ENCODE measurements around the gene UBA3. TPM values are rescaled to one million over a fixed set of nuclear protein-coding genes. Genes with fewer than 3 reads are reported as not detected.

The UBA3 gene
- total RNA-seq, 1 donor from 2014 or later, result 113 TPM

DNA sequence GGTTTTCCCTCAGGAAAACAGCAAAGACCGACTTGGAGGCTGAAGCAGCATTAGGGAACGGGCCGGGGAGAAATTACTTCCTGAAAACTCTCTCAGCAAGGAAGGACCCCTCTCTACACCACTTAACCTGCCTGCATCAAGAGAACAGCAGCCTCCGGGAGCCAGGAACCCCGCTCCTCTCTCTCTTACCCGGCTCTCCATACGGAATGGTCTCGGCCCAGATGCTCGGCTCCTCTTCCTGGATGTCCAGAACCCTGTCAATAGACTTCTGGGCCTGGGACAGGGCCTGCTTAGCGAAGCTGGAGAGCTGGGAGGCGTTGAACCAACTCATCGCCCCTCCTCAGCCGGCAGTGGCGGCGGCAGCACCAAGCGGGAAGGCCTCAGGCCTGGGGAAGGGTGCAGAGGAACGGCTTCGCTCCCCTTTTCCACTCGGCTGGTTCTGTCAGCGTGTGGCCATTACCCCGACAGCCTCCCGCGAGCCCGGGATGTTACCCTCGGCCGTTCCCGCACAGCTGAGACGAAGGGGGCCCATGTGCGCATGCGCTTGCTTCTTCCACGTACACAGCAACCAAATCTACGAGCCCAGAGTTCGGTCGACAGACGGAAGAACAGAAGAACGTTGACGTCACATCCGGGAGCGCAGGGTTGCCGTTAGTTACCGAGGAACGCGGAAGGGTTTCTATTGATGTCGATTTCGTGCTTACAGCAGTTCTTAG, 28.3 kb downstream of the UBA3 start, which contains the start of gene TMF1:
Gene TMF1 (minus strand): TSS at position 578 of the 716 bp plus-strand sequence. CDS start 247 bp downstream, at position 331.
- Mint-ChIP-seq H3K27ac (peak within 1 kb of the TSS; percentile 96), H3K9me3 (no peaks in the 10 kb centered on the region), H3K27me3 (ENCODE audit: insufficient read depth) (peaks cover 1% of the 10 kb centered on the region), H3K4me1 (ENCODE audit: low read depth) (peaks cover 56% of the 10 kb centered on the region), H3K4me3 (peak within 1 kb of the TSS; percentile 97), H3K36me3 (ENCODE audit: low read depth) (peaks cover 27% of the 10 kb centered on the region)
- intact Hi-C loops (cut with micrococcal nuclease), result loop anchor here (1.0 to 2.0 kb wide), 5 partner anchors 19 to 275 kb away; partner anchors contain the start of gene EOGT
- DNase-seq (ENCODE audit: low spot score), result peak; percentile 96

DNA sequence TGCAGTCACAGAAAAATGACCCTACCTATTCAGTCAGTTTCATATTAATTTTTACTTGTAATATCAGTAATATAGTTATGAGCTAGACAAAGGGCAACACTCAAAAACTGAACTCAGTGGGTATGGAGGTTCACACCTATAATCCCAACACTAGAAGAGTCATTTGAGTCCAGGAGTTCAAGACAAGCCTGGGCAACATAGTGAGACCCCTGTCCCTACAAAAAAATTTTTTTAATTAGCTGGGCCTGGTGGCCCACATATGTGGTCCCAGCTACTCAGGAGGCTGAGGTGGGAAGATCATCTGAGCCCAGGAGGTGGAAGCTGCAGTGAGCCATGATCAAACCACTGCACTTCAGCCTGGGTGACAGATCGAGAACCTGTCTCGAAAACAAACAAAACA, 31.2 kb downstream of the UBA3 start:
- peaks cover 29% of the 10 kb centered on the region for H3K36me3 Mint-ChIP-seq (ENCODE audit: low read depth)
- peak overlapping the region; percentile 49 for H3K4me3 Mint-ChIP-seq

DNA sequence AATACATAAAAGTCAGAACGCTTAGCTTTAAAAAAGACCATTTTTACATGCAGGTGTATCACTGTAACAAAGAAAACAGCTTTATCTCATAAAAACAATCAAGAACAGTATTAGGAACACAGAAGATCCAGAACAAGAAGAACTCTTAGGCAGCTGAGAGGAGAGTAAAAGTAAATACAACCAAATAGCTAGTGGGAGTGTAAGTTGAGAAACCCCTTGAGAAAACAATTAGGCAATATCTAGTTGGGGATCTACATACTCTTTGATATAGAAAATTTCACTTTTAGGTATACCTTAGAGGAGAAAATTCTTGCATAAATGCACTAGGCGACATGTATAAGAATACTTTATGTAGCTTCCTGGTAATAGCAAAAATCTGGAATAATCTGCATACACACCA, 35.6 kb downstream of the UBA3 start:
- no peak for DNase-seq (ENCODE audit: low spot score)
- H3K9me3 Mint-ChIP-seq, result no peaks in the 10 kb centered on the region
- intact Hi-C loops (cut with micrococcal nuclease), result no loop called here
- H3K4me3 Mint-ChIP-seq, result no peak overlapping the region
- no peak overlapping the region for H3K27ac Mint-ChIP-seq
- peaks cover 35% of the 10 kb centered on the region for H3K36me3 Mint-ChIP-seq (ENCODE audit: low read depth)
- H3K27me3 Mint-ChIP-seq (ENCODE audit: insufficient read depth), result no peaks in the 10 kb centered on the region
- peaks cover 38% of the 10 kb centered on the region for H3K4me1 Mint-ChIP-seq (ENCODE audit: low read depth)

More for the DNA sequence above, 31.2 kb downstream of the UBA3 start:
- no peak overlapping the region for H3K27ac Mint-ChIP-seq
- H3K9me3 Mint-ChIP-seq, result no peaks in the 10 kb centered on the region
- H3K4me1 Mint-ChIP-seq (ENCODE audit: low read depth), result peaks cover 65% of the 10 kb centered on the region
- H3K27me3 Mint-ChIP-seq (ENCODE audit: insufficient read depth), result peaks cover 1% of the 10 kb centered on the region
- no peak for DNase-seq (ENCODE audit: low spot score)
- intact Hi-C loops (cut with micrococcal nuclease), result no loop called here

DNA sequence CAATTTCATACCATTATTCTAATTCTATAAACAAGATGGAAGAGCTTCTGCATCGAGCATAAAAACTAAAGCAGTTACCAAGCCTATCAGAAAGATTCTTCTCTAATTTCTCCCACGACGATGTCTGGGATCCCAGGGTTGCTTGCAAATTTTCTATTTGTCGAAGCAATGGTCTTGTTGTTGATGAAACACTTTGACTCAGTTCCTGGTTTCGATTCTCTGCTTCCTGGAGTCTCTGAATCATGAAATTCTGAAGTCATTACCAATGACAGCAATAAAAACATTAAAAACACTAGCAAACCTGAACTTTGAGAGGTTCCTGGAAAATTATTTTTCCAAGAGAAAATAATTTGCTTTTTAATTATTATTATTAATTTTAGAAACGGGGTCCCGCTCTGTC, 46.7 kb downstream of the UBA3 start:
- Mint-ChIP-seq H3K4me1 (ENCODE audit: low read depth) (peaks cover 18% of the 10 kb centered on the region), H3K4me3 (no peak overlapping the region), H3K9me3 (no peaks in the 10 kb centered on the region), H3K27me3 (ENCODE audit: insufficient read depth) (no peaks in the 10 kb centered on the region), H3K36me3 (ENCODE audit: low read depth) (peaks cover 44% of the 10 kb centered on the region), H3K27ac (peak overlapping the region; percentile 34)
- intact Hi-C loops (cut with micrococcal nuclease), result loop anchor here (1.0 to 2.0 kb wide), 2 partner anchors 19 kb away; partner anchors contain the start of gene TMF1
- no peak for DNase-seq (ENCODE audit: low spot score)

DNA sequence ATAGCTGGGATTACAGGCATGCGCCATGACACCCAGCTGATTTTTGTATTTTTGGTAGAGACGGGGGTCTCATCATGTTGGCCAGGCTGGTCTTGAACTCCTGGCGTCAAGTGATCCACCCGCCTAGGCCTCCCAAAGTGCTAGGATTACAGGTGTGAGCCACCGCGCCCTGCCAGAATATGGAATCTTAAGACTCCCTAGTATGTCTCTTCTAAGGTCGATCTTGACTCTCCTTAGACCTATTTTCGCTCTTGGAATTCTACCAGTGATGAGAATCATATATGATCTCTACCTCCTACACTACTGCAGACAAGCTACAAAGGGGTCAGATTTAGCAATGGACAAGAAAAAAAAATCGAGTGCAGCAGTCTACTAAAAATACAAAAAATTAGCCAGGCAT, 47.4 kb downstream of the UBA3 start:
- H3K27ac Mint-ChIP-seq, result peak overlapping the region; percentile 69
- H3K4me3 Mint-ChIP-seq, result no peak overlapping the region
- peaks cover 47% of the 10 kb centered on the region for H3K36me3 Mint-ChIP-seq (ENCODE audit: low read depth)
- H3K4me1 Mint-ChIP-seq (ENCODE audit: low read depth), result peaks cover 18% of the 10 kb centered on the region
- intact Hi-C loops (cut with micrococcal nuclease), result loop anchor here (1.0 to 2.0 kb wide), 2 partner anchors 18 to 20 kb away; partner anchors contain the start of gene TMF1
- no peak for DNase-seq (ENCODE audit: low spot score)
- no peaks in the 10 kb centered on the region for H3K9me3 Mint-ChIP-seq
- H3K27me3 Mint-ChIP-seq (ENCODE audit: insufficient read depth), result no peaks in the 10 kb centered on the region

DNA sequence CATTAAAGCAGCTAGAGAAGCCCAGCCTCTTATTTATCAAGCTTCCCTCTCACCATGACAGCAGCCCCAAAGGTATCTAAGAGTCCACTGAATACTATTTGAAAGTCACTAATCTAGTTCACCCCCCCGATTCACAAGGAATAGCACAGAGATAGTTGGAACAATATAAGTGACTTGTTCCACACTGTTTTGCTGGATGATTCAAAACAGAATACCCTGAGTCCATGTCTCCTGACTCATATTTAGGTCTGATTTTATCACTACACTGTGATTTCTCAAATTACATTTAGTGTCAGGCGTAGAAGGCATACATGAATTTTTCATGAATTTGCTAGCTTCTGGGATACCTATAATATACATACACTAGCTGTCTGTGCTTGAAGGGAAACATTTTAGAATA, 48.0 kb downstream of the UBA3 start:
- Mint-ChIP-seq H3K9me3 (no peaks in the 10 kb centered on the region), H3K27me3 (ENCODE audit: insufficient read depth) (no peaks in the 10 kb centered on the region), H3K36me3 (ENCODE audit: low read depth) (peaks cover 50% of the 10 kb centered on the region), H3K4me3 (no peak overlapping the region), H3K4me1 (ENCODE audit: low read depth) (peaks cover 18% of the 10 kb centered on the region), H3K27ac (peak overlapping the region; percentile 71)
- intact Hi-C loops (cut with micrococcal nuclease), result loop anchor here (2.0 kb wide), 1 partner anchor 17 kb away; no protein-coding TSS in a partner anchor
- DNase-seq (ENCODE audit: low spot score), result no peak

DNA sequence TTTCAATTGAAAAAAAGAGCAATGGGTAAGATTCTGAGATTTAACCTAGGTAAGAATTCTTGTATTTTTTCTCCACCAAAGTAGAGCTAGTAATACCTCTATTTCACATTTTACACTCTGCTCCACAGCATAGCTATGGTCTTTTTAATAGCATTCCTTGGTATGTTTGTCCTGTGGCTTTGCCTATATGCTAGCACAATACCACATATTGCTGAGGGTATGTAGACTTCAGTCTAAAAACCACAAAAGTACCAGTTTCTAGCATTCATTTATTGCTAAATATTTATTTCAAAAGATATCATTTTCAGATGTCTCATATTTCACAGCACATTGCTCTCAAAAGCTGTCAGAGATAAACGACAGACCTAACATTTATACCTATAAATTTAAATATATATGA, 48.5 kb downstream of the UBA3 start:
- no peak for DNase-seq (ENCODE audit: low spot score)
- Mint-ChIP-seq H3K27me3 (ENCODE audit: insufficient read depth) (no peaks in the 10 kb centered on the region), H3K4me1 (ENCODE audit: low read depth) (peaks cover 13% of the 10 kb centered on the region), H3K36me3 (ENCODE audit: low read depth) (peaks cover 47% of the 10 kb centered on the region), H3K9me3 (no peaks in the 10 kb centered on the region), H3K27ac (no peak overlapping the region), H3K4me3 (no peak overlapping the region)
- intact Hi-C loops (cut with micrococcal nuclease), result loop anchor here (2.0 kb wide), 1 partner anchor 17 kb away; no protein-coding TSS in a partner anchor

DNA sequence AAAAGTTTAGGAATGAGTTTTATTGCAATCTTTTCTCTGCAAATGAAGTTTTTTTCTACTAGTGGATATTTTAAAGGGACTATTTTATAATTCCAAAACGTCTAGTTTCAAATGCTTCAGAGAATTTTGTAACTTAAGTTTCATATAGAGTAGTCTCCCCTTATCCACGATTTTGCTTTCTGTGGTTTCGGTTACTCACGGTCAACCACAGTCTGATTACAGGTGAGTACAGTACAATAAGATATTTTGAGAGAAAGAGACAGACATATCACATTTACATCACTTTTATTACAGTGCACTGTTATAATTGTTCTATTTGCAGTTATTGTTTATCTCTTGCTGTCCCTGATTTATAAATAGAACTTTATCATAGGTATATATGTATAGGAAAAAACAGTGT, 59.3 kb downstream of the UBA3 start:
- Mint-ChIP-seq H3K27me3 (ENCODE audit: insufficient read depth) (no peaks in the 10 kb centered on the region), H3K4me1 (ENCODE audit: low read depth) (peaks cover 19% of the 10 kb centered on the region), H3K36me3 (ENCODE audit: low read depth) (peaks cover 27% of the 10 kb centered on the region), H3K9me3 (no peaks in the 10 kb centered on the region), H3K27ac (no peak overlapping the region), H3K4me3 (no peak overlapping the region)
- intact Hi-C loops (cut with micrococcal nuclease), result no loop called here
- DNase-seq (ENCODE audit: low spot score), result no peak

DNA sequence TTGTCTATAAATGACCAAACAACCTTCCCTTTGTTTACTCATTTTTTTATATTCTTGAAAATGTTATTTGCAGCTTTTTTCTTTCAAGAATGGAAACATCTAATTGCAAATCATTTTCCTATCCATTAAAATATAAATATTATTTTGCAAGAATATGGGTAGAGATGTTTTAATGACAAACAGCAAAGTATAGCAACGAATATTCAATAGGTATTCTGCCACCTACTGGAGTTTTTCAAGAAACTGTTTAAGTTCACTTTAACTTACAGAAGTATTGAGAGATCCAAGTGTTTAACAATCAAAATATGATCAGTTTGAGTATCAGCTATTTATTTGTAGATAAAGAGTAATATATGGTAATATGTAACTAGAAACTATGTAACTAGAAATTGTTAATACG, 59.7 kb downstream of the UBA3 start:
- intact Hi-C loops (cut with micrococcal nuclease), result no loop called here
- no peak for DNase-seq (ENCODE audit: low spot score)
- Mint-ChIP-seq H3K9me3 (no peaks in the 10 kb centered on the region), H3K4me3 (no peak overlapping the region), H3K27me3 (ENCODE audit: insufficient read depth) (no peaks in the 10 kb centered on the region), H3K27ac (no peak overlapping the region), H3K36me3 (ENCODE audit: low read depth) (peaks cover 22% of the 10 kb centered on the region), H3K4me1 (ENCODE audit: low read depth) (peaks cover 23% of the 10 kb centered on the region)

DNA sequence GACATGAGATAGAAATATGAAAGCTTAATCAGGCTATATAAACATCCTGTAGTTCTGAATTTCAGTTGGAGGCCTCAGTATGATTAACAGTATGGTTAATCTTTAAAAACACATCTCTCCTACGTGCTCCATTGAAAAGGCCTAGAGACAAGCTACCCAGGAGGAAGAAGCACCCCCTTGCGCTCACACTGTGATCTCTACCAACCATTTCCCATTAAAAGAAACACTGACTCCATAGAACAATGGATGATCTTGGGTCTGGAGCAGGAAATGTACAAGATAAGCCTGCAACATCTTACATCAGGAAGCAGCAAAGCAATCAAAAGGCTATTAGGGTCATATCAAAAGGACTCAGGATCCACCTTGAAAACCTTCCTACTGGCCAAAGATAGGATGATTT, 63.3 kb downstream of the UBA3 start:
- H3K4me1 Mint-ChIP-seq (ENCODE audit: low read depth), result peaks cover 38% of the 10 kb centered on the region
- DNase-seq (ENCODE audit: low spot score), result no peak
- H3K9me3 Mint-ChIP-seq, result no peaks in the 10 kb centered on the region
- no peaks in the 10 kb centered on the region for H3K27me3 Mint-ChIP-seq (ENCODE audit: insufficient read depth)
- H3K4me3 Mint-ChIP-seq, result no peak overlapping the region
- H3K27ac Mint-ChIP-seq, result no peak overlapping the region
- intact Hi-C loops (cut with micrococcal nuclease), result loop anchor here (10.0 kb wide), 1 partner anchor 962 kb away; no protein-coding TSS in a partner anchor
- peaks cover 19% of the 10 kb centered on the region for H3K36me3 Mint-ChIP-seq (ENCODE audit: low read depth)

DNA sequence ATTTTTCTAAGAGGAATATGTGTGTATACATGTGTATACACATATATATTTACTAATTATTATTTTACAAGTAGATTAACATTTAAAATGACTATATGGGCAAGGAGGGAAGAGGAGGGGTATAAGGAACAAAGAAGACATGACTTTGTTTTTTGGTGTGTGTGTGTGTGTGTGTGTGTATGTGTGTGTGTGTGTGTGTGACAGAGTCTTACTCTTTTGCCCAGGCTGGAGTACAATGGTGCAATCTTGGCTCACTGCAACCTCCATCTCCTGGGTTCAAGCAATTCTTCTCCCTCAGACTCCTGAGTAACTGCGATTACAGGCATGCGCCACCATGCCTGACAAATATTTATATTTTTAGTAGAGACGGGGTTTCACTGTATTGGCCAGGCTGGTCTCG, 64.1 kb downstream of the UBA3 start:
- intact Hi-C loops (cut with micrococcal nuclease), result loop anchor here (10.0 kb wide), 1 partner anchor 961 kb away; no protein-coding TSS in a partner anchor
- peaks cover 34% of the 10 kb centered on the region for H3K4me1 Mint-ChIP-seq (ENCODE audit: low read depth)
- H3K27me3 Mint-ChIP-seq (ENCODE audit: insufficient read depth), result no peaks in the 10 kb centered on the region
- no peak overlapping the region for H3K27ac Mint-ChIP-seq
- no peaks in the 10 kb centered on the region for H3K9me3 Mint-ChIP-seq
- H3K4me3 Mint-ChIP-seq, result no peak overlapping the region
- DNase-seq (ENCODE audit: low spot score), result no peak
- H3K36me3 Mint-ChIP-seq (ENCODE audit: low read depth), result peaks cover 19% of the 10 kb centered on the region

DNA sequence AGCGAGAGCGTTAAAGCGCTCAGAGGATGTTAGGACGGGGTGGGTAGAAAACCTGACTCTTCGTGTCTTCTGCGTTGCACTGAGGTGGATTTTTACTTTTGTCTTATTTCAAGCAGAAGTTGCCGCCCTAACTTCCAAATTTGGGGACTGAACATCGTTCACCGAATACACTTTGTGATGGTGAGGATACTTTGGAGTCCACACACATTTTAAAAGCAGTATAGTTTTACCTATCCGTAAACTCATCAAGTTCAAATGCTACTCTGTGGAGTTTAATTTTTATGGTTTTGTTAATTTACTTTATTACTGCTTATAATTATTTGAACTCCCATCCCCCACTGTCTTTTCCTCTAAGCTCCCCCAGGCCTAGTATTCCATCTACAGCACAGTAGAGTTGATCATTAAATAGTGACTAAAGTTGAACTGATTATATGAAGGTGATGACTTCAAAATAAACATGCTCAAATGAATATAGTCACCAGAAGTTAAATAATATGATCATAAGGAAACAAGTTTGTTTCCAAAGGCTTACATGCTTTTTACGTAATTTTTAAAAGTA, 66.1 kb downstream of the UBA3 start:
- Mint-ChIP-seq H3K27ac (peak overlapping the region; percentile 79), H3K4me3 (peak overlapping the region; percentile 89), H3K4me1 (ENCODE audit: low read depth) (peaks cover 30% of the 10 kb centered on the region), H3K36me3 (ENCODE audit: low read depth) (peaks cover 17% of the 10 kb centered on the region), H3K27me3 (ENCODE audit: insufficient read depth) (no peaks in the 10 kb centered on the region), H3K9me3 (no peaks in the 10 kb centered on the region)
- DNase-seq (ENCODE audit: low spot score), result no peak
- intact Hi-C loops (cut with micrococcal nuclease), result loop anchor here (2.0 to 10.0 kb wide), 3 partner anchors 19 to 959 kb away; no protein-coding TSS in a partner anchor

Data from activated T-helper 1 cell treated with anti-CD3 and anti-CD28 coated beads, Interleukin-12 subunit alpha, Interleukin-12 subunit beta, Interleukin-2, Interleukin-4 antibody, amounts not matched to agents 30 ng/mL and 10 ng/mL and 1 ng/mL, durations not matched to agents 14 hours and 24 hours and 36 hours (primary cell).